ENCODE measurements around the gene BSDC1. TPM values are rescaled to one million over a fixed set of nuclear protein-coding genes. Genes with fewer than 3 reads are reported as not detected.

The BSDC1 gene
- total and polyA plus RNA-seq, 10 of the 15 experiments (the other 5 are each of a cell fraction or from before 2014, with no cell fraction given): 3.0 to 39.7 (median 22.8) TPM

DNA sequence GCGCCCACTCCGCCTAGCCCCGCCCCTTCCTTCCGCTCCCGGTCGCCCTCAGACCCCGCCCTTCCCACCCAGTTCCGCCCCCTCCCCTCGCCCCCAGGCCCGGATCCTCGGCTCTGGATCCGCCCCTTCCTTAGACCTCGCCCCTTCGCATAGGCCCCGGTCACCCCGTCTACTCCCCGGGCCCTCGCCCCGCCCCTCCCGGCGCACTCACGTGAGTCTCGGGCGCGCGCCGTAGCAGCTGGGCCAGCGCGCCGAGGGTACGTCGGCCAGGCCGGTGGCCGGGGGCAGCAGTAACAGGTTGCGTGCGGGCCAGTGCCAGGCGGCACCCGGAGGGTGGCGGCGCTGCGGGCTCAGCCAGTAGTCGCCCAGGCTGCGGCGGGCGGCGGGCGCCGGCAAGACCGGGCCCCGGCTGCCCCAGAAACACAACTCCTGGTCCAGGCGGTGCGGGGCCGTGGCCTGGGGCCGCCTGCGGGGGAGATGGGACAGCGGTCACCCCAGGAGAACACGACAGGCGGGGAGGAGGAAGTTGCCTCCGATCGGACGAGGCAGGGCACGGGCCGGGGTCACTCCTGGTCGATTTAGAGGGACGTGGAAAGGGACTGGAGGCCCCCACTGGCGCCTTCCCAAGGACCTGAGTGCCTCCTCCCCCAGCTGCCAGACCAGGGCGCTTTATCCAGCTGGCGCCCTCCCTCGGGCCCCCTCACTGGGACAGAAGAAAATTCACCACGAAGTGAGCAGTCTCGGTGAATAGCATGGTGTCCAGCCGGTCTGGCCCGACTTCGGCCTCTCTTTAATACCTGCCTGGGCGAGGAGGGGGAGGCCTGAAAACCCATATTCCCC, 42.6 kb downstream of the BSDC1 start:
- Histone ChIP-seq H3K27me3 (replicated peaks in 1 of 2; ENCODE audit: control insufficient read depth in 2 of 2, insufficient read depth in 2 of 2, low read length in 1 of 2) (no peaks in the 10 kb centered on the region), H4K20me1 (ENCODE audit: control insufficient read depth, insufficient read depth) (no peaks in the 10 kb centered on the region), H3K4me3 (peak overlapping the region; percentile 72), H3K36me3 (ENCODE audit: control insufficient read depth in 2 of 2, insufficient read depth in 2 of 2, low read length in 1 of 2) (no peaks in the 10 kb centered on the region), H3K9ac (ENCODE audit: control insufficient read depth, insufficient read depth, low read length) (peak overlapping the region; percentile 85), H2AFZ (ENCODE audit: control insufficient read depth, low read depth, low read length) (peak overlapping the region; percentile 90), H3K4me2 (ENCODE audit: control insufficient read depth, insufficient read depth) (peak overlapping the region; percentile 98), H3K4me1 (ENCODE audit: control insufficient read depth, insufficient read depth, low read length) (peaks cover 14% of the 10 kb centered on the region), H3K9me3 (replicated peaks; ENCODE audit: control insufficient read depth, insufficient read depth, low read length) (no peaks in the 10 kb centered on the region), H3K27ac (ENCODE audit: control insufficient read depth, insufficient read depth) (peak overlapping the region; percentile 56), H3K79me2 (ENCODE audit: control insufficient read depth, insufficient read depth, low read length) (no peaks in the 10 kb centered on the region; the same call in 1 of the 2 replicates)
- FAIRE-seq (peak; percentile 89), DNase-seq (ENCODE audit: low read depth, low spot score) (peak; percentile 69), ATAC-seq (peak; percentile 96)
- ChIA-PET RAD21 (ENCODE audit: unreplicated experiment) (interaction anchor here (0.6 to 2.8 kb wide), 3 partner anchors 15 to 43 kb away, joined by 3 to 18 read pairs (median 5); partner anchors contain the start of genes BSDC1 and MARCKSL1), CTCF (interaction anchor here (0.6 to 3.0 kb wide), 9 partner anchors 10 to 830 kb away, joined by 3 to 8 read pairs (median 4); partner anchors contain the start of genes BSDC1 and TRIM62), SMC1A (ENCODE audit: uncharacterized antibody, unreplicated experiment) (interaction anchor here (0.6 to 3.6 kb wide), 7 partner anchors 15 to 246 kb away, joined by 3 to 16 read pairs (median 3); partner anchors contain the start of genes HDAC1 and MARCKSL1), POLR2A (interaction anchor here (0.6 to 5.1 kb wide), 8 partner anchors 12 to 45 kb away, joined by 3 to 46 read pairs (median 4); partner anchors contain the start of genes BSDC1 and MARCKSL1)
- WGBS (ENCODE audit: insufficient coverage, insufficient replicate concordance, low lambda C conversion rate, missing lambda C conversion rate): 9% methylated on average over 64 of the region's 75 CpGs
- in situ Hi-C loops (cut with MboI): no loop called here
- BruUV-seq (replicated peaks): no TSS peak
- intact Hi-C loops (cut with micrococcal nuclease; ENCODE audit: unreplicated experiment): loop anchor here (2.0 kb wide), 1 partner anchor 15 kb away; the partner anchor contains the start of gene MARCKSL1
- TF ChIP-seq DPF2 (IDR thresholded peaks at IDR 0.05): peak; percentile 83
- TF ChIP-seq TCF12 (IDR thresholded peaks at IDR 0.05; ENCODE audit: low read depth, low read length): peak; percentile 59; the same call in 1 of the 2 replicates
- peak; percentile 23 for TF ChIP-seq RELA (IDR thresholded peaks at IDR 0.05; ENCODE audit: borderline replicate concordance, partially characterized antibody)
- TF ChIP-seq BACH1 (IDR thresholded peaks at IDR 0.05; ENCODE audit: borderline replicate concordance): peak; percentile 84; the same call in 1 of the 2 replicates
- TF ChIP-seq, protein P1, sequence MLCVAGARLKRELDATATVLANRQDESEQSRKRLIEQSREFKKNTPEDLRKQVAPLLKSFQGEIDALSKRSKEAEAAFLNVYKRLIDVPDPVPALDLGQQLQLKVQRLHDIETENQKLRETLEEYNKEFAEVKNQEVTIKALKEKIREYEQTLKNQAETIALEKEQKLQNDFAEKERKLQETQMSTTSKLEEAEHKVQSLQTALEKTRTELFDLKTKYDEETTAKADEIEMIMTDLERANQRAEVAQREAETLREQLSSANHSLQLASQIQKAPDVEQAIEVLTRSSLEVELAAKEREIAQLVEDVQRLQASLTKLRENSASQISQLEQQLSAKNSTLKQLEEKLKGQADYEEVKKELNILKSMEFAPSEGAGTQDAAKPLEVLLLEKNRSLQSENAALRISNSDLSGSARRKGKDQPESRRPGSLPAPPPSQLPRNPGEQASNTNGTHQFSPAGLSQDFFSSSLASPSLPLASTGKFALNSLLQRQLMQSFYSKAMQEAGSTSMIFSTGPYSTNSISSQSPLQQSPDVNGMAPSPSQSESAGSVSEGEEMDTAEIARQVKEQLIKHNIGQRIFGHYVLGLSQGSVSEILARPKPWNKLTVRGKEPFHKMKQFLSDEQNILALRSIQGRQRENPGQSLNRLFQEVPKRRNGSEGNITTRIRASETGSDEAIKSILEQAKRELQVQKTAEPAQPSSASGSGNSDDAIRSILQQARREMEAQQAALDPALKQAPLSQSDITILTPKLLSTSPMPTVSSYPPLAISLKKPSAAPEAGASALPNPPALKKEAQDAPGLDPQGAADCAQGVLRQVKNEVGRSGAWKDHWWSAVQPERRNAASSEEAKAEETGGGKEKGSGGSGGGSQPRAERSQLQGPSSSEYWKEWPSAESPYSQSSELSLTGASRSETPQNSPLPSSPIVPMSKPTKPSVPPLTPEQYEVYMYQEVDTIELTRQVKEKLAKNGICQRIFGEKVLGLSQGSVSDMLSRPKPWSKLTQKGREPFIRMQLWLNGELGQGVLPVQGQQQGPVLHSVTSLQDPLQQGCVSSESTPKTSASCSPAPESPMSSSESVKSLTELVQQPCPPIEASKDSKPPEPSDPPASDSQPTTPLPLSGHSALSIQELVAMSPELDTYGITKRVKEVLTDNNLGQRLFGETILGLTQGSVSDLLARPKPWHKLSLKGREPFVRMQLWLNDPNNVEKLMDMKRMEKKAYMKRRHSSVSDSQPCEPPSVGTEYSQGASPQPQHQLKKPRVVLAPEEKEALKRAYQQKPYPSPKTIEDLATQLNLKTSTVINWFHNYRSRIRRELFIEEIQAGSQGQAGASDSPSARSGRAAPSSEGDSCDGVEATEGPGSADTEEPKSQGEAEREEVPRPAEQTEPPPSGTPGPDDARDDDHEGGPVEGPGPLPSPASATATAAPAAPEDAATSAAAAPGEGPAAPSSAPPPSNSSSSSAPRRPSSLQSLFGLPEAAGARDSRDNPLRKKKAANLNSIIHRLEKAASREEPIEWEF (IDR thresholded peaks at IDR 0.05; ENCODE audit: insufficient replicate concordance, low read depth, low read length): no peak
- TF ChIP-seq TCF3 (IDR thresholded peaks at IDR 0.05; ENCODE audit: borderline replicate concordance, insufficient read depth, low read depth, low read length): peak; percentile 79; the same call in 1 of the 2 replicates
- TF ChIP-seq GATAD2B (conservative IDR thresholded peaks at IDR 0.05; ENCODE audit: low read depth): peak; percentile 94
- TF ChIP-seq CBX5 (IDR thresholded peaks at IDR 0.05; ENCODE audit: low read depth): no peak
- 0 out of 2 replicates have a peak, but pooled peaks have one; percentile 24 for TF ChIP-seq ZNF24 (IDR thresholded peaks at IDR 0.05)
- TF ChIP-seq, protein P2, sequence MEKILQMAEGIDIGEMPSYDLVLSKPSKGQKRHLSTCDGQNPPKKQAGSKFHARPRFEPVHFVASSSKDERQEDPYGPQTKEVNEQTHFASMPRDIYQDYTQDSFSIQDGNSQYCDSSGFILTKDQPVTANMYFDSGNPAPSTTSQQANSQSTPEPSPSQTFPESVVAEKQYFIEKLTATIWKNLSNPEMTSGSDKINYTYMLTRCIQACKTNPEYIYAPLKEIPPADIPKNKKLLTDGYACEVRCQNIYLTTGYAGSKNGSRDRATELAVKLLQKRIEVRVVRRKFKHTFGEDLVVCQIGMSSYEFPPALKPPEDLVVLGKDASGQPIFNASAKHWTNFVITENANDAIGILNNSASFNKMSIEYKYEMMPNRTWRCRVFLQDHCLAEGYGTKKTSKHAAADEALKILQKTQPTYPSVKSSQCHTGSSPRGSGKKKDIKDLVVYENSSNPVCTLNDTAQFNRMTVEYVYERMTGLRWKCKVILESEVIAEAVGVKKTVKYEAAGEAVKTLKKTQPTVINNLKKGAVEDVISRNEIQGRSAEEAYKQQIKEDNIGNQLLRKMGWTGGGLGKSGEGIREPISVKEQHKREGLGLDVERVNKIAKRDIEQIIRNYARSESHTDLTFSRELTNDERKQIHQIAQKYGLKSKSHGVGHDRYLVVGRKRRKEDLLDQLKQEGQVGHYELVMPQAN (conservative IDR thresholded peaks at IDR 0.05): peak; percentile 87
- 0 out of 2 replicates have a peak, but pooled peaks have one; percentile 10 for TF ChIP-seq CHD2 (IDR thresholded peaks at IDR 0.05; ENCODE audit: borderline replicate concordance, low read depth, low read length)

Data from GM12878 (cell line).